LNCAP (cell line): Measurements from ENCODE around the gene L3MBTL4.

Source experiments
- TF ChIP-seq, protein P1 (sequence below): fragments of 450-650 bp; IDR thresholded peaks from 2 replicates; pipeline ENCODE4 v1.5.1; 2017; ENCODE audit warnings: mild to moderate bottlenecking

The L3MBTL4 gene

DNA sequence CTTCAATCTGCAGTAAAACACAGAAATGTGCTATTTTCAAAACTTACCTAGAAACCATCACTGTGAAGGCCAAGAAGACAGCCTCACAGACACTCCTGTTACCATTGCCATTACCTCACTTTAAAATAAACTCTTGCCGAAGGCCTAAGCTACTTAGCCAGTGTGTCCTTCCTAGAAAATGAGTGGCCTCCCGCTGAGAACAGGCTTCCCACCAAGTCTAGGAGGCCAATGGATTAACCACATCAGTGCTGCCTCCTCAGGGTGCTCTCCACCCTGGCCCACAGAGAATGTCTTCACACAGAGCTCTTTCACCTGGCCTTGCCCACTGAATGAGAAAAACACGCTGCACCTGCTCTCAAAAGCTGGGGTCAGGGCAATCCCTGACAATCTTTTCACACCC lies 47.5 kb downstream of the L3MBTL4 start:
- TF ChIP-seq, protein P1, sequence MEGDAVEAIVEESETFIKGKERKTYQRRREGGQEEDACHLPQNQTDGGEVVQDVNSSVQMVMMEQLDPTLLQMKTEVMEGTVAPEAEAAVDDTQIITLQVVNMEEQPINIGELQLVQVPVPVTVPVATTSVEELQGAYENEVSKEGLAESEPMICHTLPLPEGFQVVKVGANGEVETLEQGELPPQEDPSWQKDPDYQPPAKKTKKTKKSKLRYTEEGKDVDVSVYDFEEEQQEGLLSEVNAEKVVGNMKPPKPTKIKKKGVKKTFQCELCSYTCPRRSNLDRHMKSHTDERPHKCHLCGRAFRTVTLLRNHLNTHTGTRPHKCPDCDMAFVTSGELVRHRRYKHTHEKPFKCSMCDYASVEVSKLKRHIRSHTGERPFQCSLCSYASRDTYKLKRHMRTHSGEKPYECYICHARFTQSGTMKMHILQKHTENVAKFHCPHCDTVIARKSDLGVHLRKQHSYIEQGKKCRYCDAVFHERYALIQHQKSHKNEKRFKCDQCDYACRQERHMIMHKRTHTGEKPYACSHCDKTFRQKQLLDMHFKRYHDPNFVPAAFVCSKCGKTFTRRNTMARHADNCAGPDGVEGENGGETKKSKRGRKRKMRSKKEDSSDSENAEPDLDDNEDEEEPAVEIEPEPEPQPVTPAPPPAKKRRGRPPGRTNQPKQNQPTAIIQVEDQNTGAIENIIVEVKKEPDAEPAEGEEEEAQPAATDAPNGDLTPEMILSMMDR, result no peak

DNA sequence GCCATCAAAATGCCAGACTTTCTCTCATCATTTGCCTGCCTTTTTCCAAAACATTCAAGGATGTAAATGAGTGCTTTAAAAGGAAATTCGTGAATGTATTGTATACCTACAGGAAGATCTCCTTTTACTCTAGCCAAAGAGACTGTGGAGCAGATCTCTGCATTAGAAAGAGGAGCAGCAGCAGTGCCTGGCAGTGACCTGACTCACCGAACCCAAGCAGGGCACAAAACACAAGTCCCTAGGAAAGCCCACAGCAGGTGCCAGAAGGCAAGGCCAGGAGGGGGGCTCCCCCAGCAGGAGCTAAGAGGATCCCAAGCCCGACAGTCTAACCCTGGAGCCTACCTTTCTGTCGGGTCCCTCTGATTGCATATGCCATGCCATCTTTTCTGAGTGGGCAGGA lies 47.9 kb downstream of the L3MBTL4 start:
- TF ChIP-seq, protein P1, result no peak

DNA sequence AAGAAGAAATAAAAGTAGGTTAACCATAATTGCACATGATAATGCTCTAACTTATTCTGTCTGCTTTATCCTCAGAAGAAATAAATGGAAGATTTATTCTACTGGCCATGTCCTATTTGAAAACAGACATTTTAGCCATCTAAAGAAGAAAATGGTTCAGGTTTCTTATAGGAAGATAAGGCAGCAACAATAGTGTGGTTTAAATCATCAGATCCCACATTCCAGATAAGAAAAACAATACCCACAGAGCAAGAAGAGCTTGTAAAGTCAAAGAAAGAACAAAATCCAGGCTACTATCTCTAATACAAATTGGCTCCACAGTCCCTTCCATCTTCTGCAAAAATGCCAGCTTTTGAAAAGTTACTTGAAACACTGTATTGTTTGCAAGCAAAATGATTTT lies 49.3 kb downstream of the L3MBTL4 start:
- TF ChIP-seq, protein P1, result no peak

DNA sequence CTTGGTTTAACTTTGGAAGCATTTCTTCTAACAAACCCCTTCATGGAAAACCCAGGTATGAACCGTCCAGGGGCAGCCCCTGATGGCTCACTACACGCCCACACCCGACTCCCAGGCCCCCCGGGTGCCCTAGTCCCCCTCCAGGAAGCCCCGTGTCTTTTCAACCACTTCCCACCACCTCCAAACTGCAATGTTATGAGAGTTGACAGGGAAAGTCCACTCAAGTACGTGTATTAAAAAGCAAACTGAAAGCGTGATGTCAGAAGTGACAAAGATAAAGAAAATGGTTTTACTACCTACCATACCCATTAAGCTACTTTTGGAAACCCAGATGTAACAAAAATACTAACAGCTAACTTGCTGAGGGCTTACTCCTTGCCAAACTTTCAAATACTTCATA lies 51.5 kb downstream of the L3MBTL4 start:
- TF ChIP-seq, protein P1, result no peak

DNA sequence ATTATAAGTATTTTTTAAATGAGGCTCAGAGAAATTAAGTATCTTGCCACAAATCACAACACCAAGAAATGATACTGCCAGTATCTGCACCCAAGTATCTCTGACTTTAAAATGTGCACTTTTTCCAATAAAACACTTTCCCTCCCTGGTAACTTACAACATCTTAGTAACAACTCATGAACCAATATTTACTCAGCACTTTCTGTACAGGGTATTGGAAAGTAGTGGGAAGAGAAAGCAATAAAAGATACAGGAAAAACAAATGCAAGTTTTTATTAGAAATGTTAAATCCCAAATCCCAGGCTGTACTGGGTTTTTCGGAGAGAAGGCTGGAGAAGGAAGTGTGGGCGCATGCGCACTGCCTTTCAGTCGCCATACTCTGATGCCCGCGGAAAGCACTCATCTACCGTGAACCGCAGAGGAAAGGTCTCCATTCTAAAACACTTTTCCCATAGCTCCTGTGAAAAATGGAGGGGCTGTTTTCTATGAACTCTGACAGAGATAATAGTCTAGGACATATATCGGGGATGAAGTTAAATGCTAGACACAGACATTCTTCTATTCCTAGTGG lies 52.1 kb downstream of the L3MBTL4 start:
- TF ChIP-seq, protein P1, result no peak

DNA sequence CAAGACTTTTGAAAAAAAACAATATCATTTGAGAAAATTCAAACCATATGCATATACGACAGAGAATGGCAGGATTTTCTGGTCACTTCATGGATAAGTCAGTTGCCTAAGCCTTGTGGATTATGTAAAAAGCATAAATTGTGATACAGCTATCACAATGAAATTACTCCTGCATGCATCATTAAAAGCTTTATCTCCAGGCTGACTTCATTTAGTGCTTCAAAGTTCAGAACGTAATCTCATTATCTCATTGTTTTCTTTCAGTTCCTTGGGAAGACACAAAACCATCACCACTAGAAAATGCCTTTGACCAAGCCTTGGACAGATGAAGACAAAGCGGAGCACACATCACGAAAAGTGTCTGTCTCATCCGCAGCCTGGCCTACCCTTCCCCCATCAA lies 57.0 kb downstream of the L3MBTL4 start:
- TF ChIP-seq, protein P1, result no peak

DNA sequence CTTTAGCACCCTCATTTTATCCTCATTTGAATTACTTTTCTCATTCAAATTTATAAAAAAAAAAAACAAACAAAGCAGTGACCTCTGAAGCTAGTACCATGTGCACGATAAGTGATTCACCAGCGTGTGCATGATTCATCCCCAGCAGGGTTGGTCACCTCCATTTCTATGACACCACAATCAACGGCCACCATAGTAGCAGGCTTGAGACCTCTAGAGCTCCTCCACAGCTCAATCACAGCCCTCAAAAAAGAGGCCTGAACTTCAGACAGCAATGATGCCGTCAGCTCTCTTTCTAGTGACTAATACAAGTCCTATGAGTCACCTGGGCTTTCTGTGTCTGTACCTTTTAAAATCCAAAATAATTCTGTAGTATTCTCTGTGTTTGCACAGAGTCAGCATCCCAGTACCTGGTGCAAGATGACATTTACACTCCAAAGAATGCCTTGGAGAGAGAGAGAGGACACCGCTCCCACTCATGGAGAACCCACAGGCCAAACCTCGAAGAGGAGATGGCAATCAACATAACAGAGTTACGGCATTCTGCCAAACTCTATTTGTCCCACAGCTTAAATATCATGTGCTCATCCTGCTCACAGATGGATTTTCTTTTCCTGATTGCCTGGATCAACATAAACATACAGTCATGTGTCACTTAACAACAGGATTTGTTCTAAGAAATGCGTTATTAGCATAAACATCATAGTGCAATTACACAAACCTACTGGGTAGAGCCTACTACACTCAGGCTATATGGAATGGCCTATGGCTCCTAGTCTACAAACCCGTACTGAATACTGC lies 58.7 kb downstream of the L3MBTL4 start:
- TF ChIP-seq, protein P1, result no peak
